Peyer's patch (tissue), 4 donors: ENCODE results near the gene BMP2K.
A peak's percentile ranks its signal among the peaks of the same experiment; 100 is the strongest.

Experiments
- CTCF ChIP-seq, 6 experiments: fragments of 450-650 bp in 4 of 6; fragments of 200-600 bp in 2 of 6; sonication (generic) in 1 of 6; IDR thresholded peaks; one replicate each; pipeline ENCODE4 v1.5.1; 2017 to 2019; ENCODE audit warnings: antibody characterized with exemption in 6 of 6, mild to moderate bottlenecking in 3 of 6, moderate library complexity in 1 of 6
- POLR2A ChIP-seq, 2 donors: fragments of 450-650 bp; IDR thresholded peaks; one replicate each; pipeline ENCODE4 v1.5.1; 2017; ENCODE audit warnings: antibody characterized with exemption in 2 of 2, mild to moderate bottlenecking in 2 of 2, moderate library complexity in 2 of 2

- TF ChIP-seq CTCF (IDR thresholded peaks at IDR 0.05) (peak in 2 of 6 experiments; percentile 17 to 18), POLR2A (IDR thresholded peaks at IDR 0.05) (no peak)
Observed at GRCh38 chr4:78953769-78954666, 177.9 kb downstream of the BMP2K start.
